AG10803 (cell line): ENCODE results near the gene TUBB6.

ENCODE experiments used
- DNase-seq: peaks from one replicate; pipeline ENCODE4 v3.0.0; 2010; ENCODE audit warnings: low read depth
- H3K4me3 ChIP-seq: 2 replicates; pipeline ENCODE4 v1.5.1; 2011; ENCODE audit warnings: mild to moderate bottlenecking, low read length, control low read depth
- CTCF ChIP-seq: conservative IDR thresholded peaks from 2 replicates; pipeline ENCODE4 v1.5.1; 2011; ENCODE audit warnings: mild to moderate bottlenecking, low read length, control low read depth, inconsistent platforms

Gene TUBB6

GRCh38 chr18:12326711-12327460 is 18.8 kb downstream of the TUBB6 start:
- H3K4me3 ChIP-seq, result no peak overlapping the region
- TF ChIP-seq CTCF, result no peak
- DNase-seq, result no peak

DNA sequence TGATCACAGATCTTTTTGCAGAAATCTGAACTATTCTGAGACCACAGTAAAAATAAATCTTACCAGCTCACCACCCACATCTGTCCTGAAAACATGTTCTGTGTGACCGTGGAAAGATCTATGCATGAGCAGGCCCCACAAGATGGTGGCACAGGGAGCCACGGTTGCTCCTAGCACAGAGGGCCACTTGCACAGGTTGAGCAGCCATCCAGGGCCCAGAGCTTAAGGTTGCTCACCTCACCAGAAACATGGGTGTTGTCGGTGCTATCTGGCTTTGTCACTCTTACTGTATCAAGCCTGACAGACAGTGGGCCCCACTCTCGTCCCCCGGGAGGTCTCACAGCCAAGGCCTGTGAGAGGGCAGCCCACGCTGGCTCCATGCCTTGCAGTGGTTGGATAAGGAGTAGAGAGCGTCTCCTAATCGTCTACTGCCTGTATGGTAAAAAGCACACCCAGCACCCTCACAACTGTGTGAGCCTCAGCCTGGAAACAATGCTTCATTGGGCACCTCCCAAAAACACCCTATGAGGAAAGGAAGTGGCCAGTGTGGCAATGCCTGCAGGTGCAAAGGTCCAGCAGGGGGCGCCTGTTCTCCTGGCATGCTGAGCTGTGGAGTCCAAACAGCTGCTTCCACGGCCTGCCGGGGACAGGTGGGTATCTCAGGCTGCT is 19.6 kb downstream of the TUBB6 start:
- TF ChIP-seq CTCF, result peak; percentile 79
- no peak overlapping the region for H3K4me3 ChIP-seq
- DNase-seq, result peak; percentile 73

DNA sequence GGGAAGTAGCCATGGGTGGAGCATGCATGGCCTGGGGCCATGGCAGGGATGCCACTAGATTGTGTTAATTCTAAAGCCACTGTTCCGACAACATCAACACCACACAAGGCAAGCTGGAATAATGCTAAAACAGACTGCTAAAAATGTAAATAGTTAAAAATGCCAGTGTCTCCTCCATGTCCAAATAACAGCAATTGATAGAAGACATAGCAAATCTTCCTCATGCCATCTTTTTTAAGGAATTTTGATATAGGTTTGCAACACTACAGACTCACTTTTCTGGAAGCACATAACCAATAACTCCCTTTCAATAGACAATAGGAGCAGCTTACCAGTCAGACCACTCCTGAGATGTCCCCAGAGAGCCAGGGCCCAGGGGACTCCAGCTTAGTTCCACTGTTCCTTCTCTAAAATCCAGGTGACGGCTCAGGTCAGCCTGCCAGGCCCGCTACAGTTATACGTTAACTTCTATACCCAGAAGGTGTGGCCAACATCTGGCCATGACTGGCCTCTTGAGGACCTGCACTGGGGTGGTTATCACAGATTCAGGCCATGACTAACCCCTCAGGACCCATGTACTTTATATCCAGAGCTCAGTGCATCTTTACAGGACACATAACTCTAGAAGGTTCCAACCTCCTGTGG is 20.3 kb downstream of the TUBB6 start:
- H3K4me3 ChIP-seq, result no peak overlapping the region
- no peak for DNase-seq
- no peak for TF ChIP-seq CTCF

- no peak overlapping the region for H3K4me3 ChIP-seq
- no peak for TF ChIP-seq CTCF
- DNase-seq, result no peak
These were observed 21.2 kb downstream of the TUBB6 start for GRCh38 chr18:12329125-12329698.

GRCh38 chr18:12330766-12331165 is 22.7 kb downstream of the TUBB6 start:
- no peak overlapping the region for H3K4me3 ChIP-seq
- no peak for TF ChIP-seq CTCF
- DNase-seq, result no peak

DNA sequence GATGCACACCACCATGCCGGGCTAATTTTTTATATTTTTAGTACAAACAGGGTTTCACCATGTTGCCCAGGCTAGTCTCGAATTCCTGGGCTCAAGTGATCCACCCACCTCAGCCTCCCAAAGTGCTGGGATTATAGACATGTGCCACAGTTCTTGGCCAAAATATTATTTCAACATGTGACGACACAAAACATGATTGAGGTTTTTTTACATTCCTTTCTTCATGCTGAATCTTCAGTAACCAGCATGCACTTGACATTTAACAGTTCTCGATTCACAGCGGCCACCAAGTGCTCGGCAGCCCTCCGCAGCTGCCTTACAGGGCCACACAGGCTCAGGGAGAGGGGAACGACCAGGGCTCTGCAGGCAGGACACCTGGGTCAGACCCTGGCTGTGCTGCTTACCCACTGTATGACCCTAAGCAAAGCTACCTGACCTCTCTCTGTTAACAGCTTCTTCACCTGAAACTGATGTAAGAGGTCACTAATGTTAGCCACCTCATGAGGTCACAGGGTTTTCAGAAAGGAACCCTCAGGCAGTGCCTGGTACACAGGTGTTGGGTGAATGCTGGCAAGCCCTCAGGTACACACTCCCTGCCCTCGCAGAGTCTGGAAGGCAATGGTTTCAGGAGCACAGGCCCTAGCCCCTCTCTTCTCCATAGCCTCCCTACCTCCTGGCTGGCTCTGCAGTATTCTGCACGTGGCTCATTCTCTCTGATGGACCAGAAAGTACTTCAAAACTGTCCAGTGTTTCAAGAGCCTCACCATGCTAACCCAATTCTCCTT is 25.7 kb downstream of the TUBB6 start:
- no peak for DNase-seq

More for the DNA sequence above, 25.7 kb downstream of the TUBB6 start:
- no peak overlapping the region for H3K4me3 ChIP-seq
- TF ChIP-seq CTCF, result no peak
